SK-N-MC (cell line): Measurements from ENCODE around the gene PSMB10.
A peak's percentile ranks its signal among the peaks of the same experiment; 100 is the strongest.

Source experiments
- EZH2 ChIP-seq: fragments of 200-600 bp; sonication (generic); IDR thresholded peaks from one replicate; pipeline ENCODE4 v1.6.1; 2017; ENCODE audit warnings: antibody characterized with exemption
- POLR2AphosphoS5 ChIP-seq: IDR thresholded peaks from 2 replicates; pipeline ENCODE4 v1.6.1; 2012; ENCODE audit warnings: mild to moderate bottlenecking, low read depth, low read length, borderline replicate concordance

- TF ChIP-seq POLR2AphosphoS5 (peak; percentile 60; the same call in 1 of the 2 replicates), EZH2 (no peak)
Observed at GRCh38 chr16:67892899-67893742, 43.5 kb downstream of the PSMB10 start, which contains the start of gene PSKH1.
